ENCODE data around the gene YES1.
A peak's percentile ranks its signal among the peaks of the same experiment; 100 is the strongest.
"Not testable (repeated sequence)": the region's sequence is repeated elsewhere in the genome, so short reads cannot be mapped to it uniquely, and the experiment has no call there.

The YES1 gene

GRCh38 chr18:683531-683930 lies 128.5 kb downstream of the YES1 start:
- no peak for DNase-seq (ENCODE audit: low spot score)

DNA sequence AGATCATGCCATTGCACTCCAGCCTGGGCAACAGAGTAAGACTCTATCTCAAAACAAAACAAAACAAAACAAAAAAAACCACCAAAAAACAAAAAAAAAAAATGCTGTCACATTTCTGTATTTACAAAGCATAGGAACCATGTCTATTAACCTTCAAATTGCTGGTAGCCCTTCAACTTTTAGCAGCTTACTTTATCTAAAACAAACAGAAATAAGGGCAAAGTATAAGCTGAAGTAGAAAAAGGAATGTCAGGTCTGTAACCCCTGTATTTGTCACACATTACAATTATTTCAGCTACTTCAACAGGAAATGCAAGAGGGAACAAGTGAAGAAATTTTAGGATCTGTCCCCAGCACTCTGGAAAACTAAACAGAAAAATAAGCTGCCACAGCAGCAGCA lies 129.2 kb downstream of the YES1 start:
- DNase-seq (ENCODE audit: low spot score): no peak

DNA sequence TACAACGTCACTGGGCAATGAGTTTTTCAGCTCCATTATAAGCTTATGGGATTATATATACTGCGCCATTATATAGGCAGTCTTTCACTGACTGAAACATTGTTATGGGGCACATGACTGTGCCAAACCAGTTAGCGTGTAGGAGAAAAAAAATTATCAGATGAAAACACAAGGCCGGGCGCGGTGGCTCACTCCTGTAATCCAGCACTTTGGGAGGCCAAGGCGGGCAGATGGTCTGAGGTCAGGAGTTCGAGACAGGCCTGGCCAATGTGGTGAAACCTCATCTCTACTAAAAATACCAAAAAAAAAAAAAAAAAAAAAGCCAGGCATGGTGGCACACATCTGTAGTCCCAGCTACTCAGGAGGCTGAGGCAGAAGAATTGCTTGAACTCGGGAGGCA lies 129.6 kb downstream of the YES1 start:
- not testable (repeated sequence) for DNase-seq (ENCODE audit: low spot score)

- DNase-seq (ENCODE audit: low spot score): peak; percentile 92
Measured at GRCh38 chr18:681985-682384, 130.1 kb downstream of the YES1 start.

DNA sequence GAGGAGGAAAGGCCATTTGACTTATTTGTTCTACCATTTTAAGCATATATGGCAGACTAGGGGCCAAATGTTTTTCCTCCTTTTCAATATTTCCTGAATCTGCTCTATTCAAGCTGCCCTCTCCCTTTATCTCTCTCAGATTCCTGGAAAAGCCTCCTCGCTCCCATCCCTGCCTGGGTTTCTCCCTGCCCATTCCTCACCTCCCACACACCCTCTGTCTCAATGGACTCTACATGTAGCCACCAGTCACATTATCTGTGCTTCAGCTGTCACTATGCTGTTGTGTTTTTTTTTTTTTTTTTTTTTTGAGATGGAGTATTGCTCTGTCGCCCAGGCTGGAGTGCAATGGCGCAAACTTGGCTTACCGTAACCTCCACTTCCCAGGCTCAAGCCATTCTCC lies 131.7 kb downstream of the YES1 start:
- DNase-seq (ENCODE audit: low spot score): no peak

GRCh38 chr18:679516-679915 lies 132.5 kb downstream of the YES1 start:
- DNase-seq (ENCODE audit: low spot score): no peak

DNA sequence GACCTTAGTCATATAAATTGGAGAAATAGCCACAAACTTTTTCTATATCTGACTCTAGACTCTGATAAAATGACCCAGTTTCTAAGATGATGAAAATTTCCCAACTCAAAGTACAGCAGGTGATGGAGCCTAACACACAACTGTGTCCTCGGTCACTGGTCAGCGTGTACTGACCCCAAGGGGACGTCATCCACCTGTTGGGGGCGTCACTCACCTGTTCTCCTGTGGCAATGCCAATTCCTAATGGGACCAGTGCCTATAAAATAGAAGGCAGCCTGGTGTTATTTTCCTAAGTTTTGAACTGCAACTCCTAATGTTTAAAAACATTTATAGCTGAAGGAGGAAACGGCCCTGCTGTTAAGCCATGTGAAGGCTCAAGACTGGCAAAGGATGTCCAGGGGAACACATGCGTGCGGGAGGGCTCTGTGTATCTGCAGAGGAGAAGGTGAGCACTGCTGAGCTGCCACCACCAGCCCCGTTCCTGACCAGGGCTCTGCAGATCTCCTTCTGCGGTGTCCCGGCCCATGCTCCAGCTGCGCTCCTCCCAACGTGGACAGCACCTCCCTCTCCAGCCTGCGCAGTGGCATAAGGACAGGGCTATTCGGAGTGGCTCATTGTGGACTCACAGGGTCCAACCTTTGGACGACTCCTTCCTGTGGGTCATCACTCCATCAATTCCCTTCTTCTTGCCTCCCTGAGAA lies 133.4 kb downstream of the YES1 start:
- DNase-seq (ENCODE audit: low spot score): no peak

DNA sequence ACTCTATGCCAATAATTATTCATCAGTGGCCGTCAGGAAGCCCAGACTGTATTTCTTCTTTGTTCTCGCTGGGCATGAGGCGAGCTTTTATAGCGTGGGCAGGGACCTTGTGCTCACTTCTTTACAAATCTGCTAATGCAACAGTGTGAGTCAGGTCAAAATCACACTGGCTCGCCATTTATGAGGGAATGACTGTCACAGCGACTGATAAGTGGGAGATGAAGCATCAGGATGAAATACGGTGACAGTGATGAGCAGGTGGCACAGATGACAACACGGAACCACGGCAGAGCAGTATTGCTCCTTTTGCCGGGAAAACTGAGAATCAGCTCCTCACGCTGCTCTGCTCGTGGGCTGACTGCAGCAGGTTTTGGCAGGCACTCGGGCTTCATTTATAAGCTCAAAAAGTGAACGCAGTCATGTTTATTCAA lies 134.1 kb downstream of the YES1 start:
- no peak for DNase-seq (ENCODE audit: low spot score)

DNA sequence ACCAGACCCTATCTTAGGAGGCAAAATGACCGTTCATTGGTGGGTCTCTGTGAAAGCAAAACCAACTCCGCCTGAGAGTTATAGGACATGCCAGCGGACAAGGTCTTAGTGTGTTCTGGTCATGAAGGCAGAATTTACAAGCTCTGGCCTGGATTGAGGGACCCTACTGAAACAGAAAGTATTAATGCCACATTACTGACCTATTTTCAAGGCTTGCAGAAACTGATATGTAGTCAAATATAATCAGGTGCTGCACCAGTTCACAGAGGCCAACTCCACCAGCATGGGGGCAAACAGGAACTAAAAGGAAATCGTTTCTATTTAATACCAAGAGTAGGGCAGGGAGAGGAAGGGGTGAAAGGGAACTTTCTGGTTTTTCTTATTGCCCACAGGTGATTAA lies 134.9 kb downstream of the YES1 start:
- no peak for DNase-seq (ENCODE audit: low spot score)

GRCh38 chr18:676736-677135 lies 135.3 kb downstream of the YES1 start:
- DNase-seq (ENCODE audit: low spot score): no peak

DNA sequence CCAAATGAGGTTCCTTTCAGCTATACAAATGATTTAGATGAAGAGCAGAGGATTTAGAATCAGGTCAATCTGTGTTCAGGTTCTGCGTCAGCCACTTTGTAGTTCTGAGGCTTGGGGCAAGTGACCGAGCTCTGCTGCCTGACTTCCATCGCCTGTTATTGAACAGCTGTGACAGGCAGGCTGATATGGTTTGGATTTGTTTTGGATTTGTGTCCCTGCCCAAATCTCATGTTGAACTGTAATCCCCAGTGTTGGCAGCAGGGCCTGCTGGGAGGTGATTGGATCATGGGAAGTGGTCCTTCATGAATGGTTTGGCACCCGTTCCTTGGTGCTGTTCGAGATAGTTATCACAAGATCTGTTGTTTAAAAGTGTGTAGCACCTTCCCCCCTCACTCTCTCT lies 136.0 kb downstream of the YES1 start:
- no peak for DNase-seq (ENCODE audit: low spot score)

DNA sequence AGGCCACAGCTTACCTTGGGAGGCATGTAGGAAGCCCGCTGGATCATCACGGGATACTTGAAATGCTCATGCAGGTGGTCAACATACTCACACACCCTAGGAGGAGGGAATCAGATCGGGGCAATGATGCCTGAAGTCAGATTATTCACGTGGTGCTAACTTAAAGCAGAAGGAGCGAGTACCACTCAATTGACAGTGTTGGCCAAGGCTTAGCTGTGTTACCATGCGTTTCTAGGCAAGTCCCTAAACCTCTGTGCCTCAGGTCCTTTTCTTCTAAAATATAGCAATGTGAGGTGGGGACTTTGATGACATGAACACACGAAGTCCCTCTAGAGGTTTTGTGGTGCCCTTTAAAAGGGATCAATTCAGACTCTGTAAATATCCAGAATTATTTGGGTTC lies 136.7 kb downstream of the YES1 start:
- no peak for DNase-seq (ENCODE audit: low spot score)

DNA sequence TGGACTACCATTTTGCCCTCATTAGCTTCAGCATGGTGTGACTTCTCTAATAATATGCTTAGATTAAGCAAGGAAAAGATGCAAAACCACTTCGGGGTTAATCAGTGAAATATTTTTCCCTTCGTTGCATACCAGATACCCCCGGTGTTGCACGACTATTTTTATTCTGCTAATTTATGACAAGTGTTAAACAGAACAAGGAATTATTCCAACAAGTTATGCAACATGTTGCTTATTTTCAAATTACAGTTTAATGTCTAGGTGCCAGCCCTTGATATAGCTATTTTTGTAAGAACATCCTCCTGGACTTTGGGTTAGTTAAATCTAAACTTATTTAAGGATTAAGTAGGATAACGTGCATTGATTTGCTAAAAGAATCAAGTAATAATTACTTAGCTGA lies 138.3 kb downstream of the YES1 start:
- no peak for DNase-seq (ENCODE audit: low spot score)

DNA sequence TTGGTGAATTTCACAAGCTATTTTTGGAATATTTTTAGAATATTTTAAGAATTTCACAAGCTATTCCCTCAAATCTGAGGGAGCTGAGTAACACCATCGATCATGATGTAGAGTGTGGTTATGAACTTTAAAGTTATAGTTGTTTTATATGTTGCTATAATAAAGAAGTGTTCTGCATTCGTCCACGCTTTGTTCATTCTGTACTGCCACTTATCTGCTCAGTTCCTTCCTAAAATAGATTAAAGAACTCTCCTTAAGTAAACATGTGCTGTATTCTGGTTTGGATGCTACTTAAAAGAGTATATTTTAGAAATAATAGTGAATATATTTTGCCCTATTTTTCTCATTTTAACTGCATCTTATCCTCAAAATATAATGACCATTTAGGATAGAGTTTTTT lies 138.7 kb downstream of the YES1 start:
- no peak for DNase-seq (ENCODE audit: low spot score)

Measured in activated CD4-positive, alpha-beta T cell treated with anti-CD3 and anti-CD28 coated beads, Interleukin-2, Interleukin-4, amounts not matched to agents 100 ng/mL and 50 ng/mL, durations not matched to agents 16 hours and 8 hours (primary cell).